ENCODE data around the gene WDR86. TPM values are rescaled to one million over a fixed set of nuclear protein-coding genes. Genes with fewer than 3 reads are reported as not detected.

Gene WDR86
- polyA plus RNA-seq, 1 donor from 2014 or later: 46.2 TPM

DNA sequence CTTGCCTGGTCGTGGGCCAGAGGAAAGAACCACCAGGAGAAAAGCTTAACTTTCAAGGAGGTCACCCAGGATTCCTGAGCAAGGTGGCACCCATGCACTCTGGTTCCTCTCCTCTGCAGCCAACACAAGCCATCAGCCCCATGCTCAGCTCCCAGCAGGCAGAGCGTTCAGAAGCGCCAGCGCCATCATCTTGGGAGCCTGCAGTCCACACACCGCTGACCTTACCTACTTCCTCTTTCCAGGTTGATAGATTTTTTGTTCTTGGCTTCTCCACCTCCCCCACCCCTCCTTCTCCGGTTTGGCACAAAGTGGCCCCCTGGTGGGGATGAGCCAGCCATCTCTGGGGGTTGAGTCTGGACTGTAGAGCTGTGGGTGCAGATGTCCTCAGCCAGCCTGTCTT, 1.7 kb upstream of the WDR86 start:
- H3K4me2 ChIP-seq (ENCODE audit: low read length): no peak overlapping the region

DNA sequence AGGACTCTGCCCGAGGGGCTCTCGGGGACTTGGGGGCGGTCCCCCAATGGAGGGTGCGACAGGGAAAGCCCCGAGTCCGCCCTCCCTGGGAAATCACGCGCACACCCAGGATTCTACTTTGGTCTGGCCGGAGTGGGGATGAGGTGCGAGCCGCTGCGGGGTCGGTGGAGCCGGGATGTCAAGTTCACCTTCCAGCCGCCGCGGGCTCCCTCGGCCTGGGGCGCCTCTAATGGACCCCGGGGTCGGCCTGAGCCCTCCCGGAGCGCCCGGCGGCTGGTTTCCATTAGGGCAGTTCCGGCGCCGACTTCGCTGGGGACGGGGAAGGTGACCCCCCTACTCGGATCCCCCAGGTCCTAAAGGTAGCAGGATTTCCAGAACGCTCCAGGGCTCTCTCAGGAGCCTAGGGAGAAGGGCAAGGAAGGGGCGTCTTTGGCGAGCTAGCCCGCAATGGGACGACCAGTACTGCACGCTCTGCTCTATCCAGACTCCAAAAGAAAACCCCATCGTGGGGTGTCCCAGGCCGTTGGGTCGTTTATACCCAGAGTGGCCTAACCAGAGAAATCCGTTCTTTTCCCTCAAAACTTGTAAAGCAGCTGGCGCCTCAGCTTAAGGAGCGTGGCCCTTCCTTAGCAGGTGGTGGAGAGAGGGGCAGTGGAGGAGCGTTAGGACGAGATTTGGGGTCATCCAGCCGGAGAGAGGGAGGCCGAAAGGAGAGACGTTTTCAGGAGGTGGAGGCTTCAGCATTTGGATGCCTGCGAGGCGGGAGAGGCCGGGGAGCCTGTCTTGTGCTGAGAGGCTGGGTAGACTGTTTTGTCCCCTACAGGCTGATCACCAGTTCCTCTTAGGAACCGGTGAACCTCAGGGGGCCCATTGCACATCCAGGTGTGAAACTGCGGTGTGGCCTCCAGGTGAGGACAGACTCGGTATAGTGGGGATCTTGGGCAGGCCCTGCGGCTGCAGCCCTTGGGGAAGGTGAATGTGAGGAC, 860 bp upstream of the WDR86 start:
- Histone ChIP-seq H3K79me2 (replicated peaks; ENCODE audit: insufficient read depth, low read length) (no peaks in the 10 kb centered on the region), H3K9ac (ENCODE audit: low read length) (peak overlapping the region; percentile 83), H3K4me2 (ENCODE audit: low read length) (peak overlapping the region; percentile 30), H3K9me2 (ENCODE audit: insufficient read depth, low read length) (no peaks in the 10 kb centered on the region), H3K27ac (ENCODE audit: low read length) (peak overlapping the region; percentile 60), H2AFZ (ENCODE audit: low read depth, low read length) (peak overlapping the region; percentile 73), H4K20me1 (ENCODE audit: insufficient read depth) (no peaks in the 10 kb centered on the region), H3K27me3 (ENCODE audit: insufficient read depth, low read depth, low read length) (peaks cover 6% of the 10 kb centered on the region), H3K36me3 (ENCODE audit: insufficient read depth, low read length) (no peaks in the 10 kb centered on the region), H3K4me3 (ENCODE audit: low read length) (peak overlapping the region; percentile 94), H3F3A (ENCODE audit: insufficient read depth, low read length, poor library complexity, severe bottlenecking) (no peaks in the 10 kb centered on the region), H3K9me3 (ENCODE audit: low read length) (no peaks in the 10 kb centered on the region)
- TF ChIP-seq TAF1 (IDR thresholded peaks at IDR 0.05; ENCODE audit: low read depth): no peak
- no peak for TF ChIP-seq EP300 (conservative IDR thresholded peaks at IDR 0.05; ENCODE audit: poor library complexity, severe bottlenecking)
- TF ChIP-seq, protein P1, sequence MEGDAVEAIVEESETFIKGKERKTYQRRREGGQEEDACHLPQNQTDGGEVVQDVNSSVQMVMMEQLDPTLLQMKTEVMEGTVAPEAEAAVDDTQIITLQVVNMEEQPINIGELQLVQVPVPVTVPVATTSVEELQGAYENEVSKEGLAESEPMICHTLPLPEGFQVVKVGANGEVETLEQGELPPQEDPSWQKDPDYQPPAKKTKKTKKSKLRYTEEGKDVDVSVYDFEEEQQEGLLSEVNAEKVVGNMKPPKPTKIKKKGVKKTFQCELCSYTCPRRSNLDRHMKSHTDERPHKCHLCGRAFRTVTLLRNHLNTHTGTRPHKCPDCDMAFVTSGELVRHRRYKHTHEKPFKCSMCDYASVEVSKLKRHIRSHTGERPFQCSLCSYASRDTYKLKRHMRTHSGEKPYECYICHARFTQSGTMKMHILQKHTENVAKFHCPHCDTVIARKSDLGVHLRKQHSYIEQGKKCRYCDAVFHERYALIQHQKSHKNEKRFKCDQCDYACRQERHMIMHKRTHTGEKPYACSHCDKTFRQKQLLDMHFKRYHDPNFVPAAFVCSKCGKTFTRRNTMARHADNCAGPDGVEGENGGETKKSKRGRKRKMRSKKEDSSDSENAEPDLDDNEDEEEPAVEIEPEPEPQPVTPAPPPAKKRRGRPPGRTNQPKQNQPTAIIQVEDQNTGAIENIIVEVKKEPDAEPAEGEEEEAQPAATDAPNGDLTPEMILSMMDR (IDR thresholded peaks at IDR 0.05; ENCODE audit: poor library complexity, severe bottlenecking): no peak
- TF ChIP-seq EZH2 (IDR thresholded peaks at IDR 0.05; ENCODE audit: borderline replicate concordance, insufficient read depth, low read length, poor library complexity, severe bottlenecking): no peak
- peak; percentile 7 for TF ChIP-seq RAD21 (conservative IDR thresholded peaks at IDR 0.05)
- TF ChIP-seq, protein P2, sequence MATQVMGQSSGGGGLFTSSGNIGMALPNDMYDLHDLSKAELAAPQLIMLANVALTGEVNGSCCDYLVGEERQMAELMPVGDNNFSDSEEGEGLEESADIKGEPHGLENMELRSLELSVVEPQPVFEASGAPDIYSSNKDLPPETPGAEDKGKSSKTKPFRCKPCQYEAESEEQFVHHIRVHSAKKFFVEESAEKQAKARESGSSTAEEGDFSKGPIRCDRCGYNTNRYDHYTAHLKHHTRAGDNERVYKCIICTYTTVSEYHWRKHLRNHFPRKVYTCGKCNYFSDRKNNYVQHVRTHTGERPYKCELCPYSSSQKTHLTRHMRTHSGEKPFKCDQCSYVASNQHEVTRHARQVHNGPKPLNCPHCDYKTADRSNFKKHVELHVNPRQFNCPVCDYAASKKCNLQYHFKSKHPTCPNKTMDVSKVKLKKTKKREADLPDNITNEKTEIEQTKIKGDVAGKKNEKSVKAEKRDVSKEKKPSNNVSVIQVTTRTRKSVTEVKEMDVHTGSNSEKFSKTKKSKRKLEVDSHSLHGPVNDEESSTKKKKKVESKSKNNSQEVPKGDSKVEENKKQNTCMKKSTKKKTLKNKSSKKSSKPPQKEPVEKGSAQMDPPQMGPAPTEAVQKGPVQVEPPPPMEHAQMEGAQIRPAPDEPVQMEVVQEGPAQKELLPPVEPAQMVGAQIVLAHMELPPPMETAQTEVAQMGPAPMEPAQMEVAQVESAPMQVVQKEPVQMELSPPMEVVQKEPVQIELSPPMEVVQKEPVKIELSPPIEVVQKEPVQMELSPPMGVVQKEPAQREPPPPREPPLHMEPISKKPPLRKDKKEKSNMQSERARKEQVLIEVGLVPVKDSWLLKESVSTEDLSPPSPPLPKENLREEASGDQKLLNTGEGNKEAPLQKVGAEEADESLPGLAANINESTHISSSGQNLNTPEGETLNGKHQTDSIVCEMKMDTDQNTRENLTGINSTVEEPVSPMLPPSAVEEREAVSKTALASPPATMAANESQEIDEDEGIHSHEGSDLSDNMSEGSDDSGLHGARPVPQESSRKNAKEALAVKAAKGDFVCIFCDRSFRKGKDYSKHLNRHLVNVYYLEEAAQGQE (IDR thresholded peaks at IDR 0.05; ENCODE audit: borderline replicate concordance): peak; percentile 30
- peak; percentile 31 for TF ChIP-seq MXI1 (conservative IDR thresholded peaks at IDR 0.05; ENCODE audit: poor library complexity, severe bottlenecking)

More for the DNA sequence above, 1.7 kb upstream of the WDR86 start:
- Histone ChIP-seq H3K79me2 (replicated peaks; ENCODE audit: insufficient read depth, low read length) (no peaks in the 10 kb centered on the region), H3K27me3 (ENCODE audit: insufficient read depth, low read depth, low read length) (peaks cover 6% of the 10 kb centered on the region), H3K27ac (ENCODE audit: low read length) (no peak overlapping the region), H2AFZ (ENCODE audit: low read depth, low read length) (no peak overlapping the region), H3K9me2 (ENCODE audit: insufficient read depth, low read length) (no peaks in the 10 kb centered on the region), H4K20me1 (ENCODE audit: insufficient read depth) (no peaks in the 10 kb centered on the region), H3K9ac (ENCODE audit: low read length) (no peak overlapping the region), H3K9me3 (ENCODE audit: low read length) (no peaks in the 10 kb centered on the region), H3K36me3 (ENCODE audit: insufficient read depth, low read length) (no peaks in the 10 kb centered on the region), H3F3A (ENCODE audit: insufficient read depth, low read length, poor library complexity, severe bottlenecking) (no peaks in the 10 kb centered on the region), H3K4me3 (ENCODE audit: low read length) (no peak overlapping the region)
- TF ChIP-seq RAD21 (conservative IDR thresholded peaks at IDR 0.05) (no peak), MXI1 (conservative IDR thresholded peaks at IDR 0.05; ENCODE audit: poor library complexity, severe bottlenecking) (no peak), SMC3 (conservative IDR thresholded peaks at IDR 0.05; ENCODE audit: poor library complexity) (no peak), TAF1 (IDR thresholded peaks at IDR 0.05; ENCODE audit: low read depth) (no peak), POLR2AphosphoS5 (IDR thresholded peaks at IDR 0.05) (no peak), EZH2 (IDR thresholded peaks at IDR 0.05; ENCODE audit: borderline replicate concordance, insufficient read depth, low read length, poor library complexity, severe bottlenecking) (no peak), EP300 (conservative IDR thresholded peaks at IDR 0.05; ENCODE audit: poor library complexity, severe bottlenecking) (no peak)
- TF ChIP-seq, protein P2 (IDR thresholded peaks at IDR 0.05; ENCODE audit: borderline replicate concordance): no peak
- TF ChIP-seq, protein P1 (IDR thresholded peaks at IDR 0.05; ENCODE audit: poor library complexity, severe bottlenecking): no peak

Measured in neural cell (in vitro differentiated cells).